Loucy (cell line): ENCODE results near the gene CARD19.

Experiments used
- H2AFZ ChIP-seq: fragments of 200-600 bp; sonication (generic); 2 replicates; pipeline ENCODE4 v1.6.0; 2016; ENCODE audit warnings: antibody characterized with exemption, mild to moderate bottlenecking, low read length, moderate library complexity
- H3F3A ChIP-seq: fragments of 200-600 bp; 2 replicates; pipeline ENCODE4 v1.6.0; 2016; ENCODE audit warnings: antibody characterized with exemption, low read depth, mild to moderate bottlenecking
- H3K27me3 ChIP-seq: fragments of 200-600 bp; sonication (generic); 2 replicates; pipeline ENCODE4 v1.6.1; 2014; ENCODE audit warnings: low read length, mild to moderate bottlenecking; ENCODE audit not compliant: insufficient read depth, poor library complexity, severe bottlenecking
- H3K36me3 ChIP-seq: fragments of 200-600 bp; sonication (generic); 2 replicates; pipeline ENCODE4 v1.6.1; 2016; ENCODE audit warnings: low read length; ENCODE audit not compliant: insufficient read depth
- H3K4me1 ChIP-seq: fragments of 200-600 bp; sonication (generic); 2 replicates; pipeline ENCODE4 v1.5.1; 2014; ENCODE audit warnings: low read length, mild to moderate bottlenecking; ENCODE audit not compliant: insufficient read depth, poor library complexity, severe bottlenecking
- H3K4me2 ChIP-seq: fragments of 200-600 bp; sonication (generic); 2 replicates; pipeline ENCODE4 v1.6.0; 2014; ENCODE audit warnings: antibody characterized with exemption, low read length, low read depth, mild to moderate bottlenecking; ENCODE audit not compliant: poor library complexity, severe bottlenecking
- H3K4me3 ChIP-seq: fragments of 200-600 bp; sonication (generic); 2 replicates; pipeline ENCODE4 v1.5.1; 2014; ENCODE audit warnings: low read length, mild to moderate bottlenecking, mixed read lengths; ENCODE audit not compliant: poor library complexity, severe bottlenecking
- H3K79me2 ChIP-seq: fragments of 200-600 bp; sonication (generic); 2 replicates; pipeline ENCODE4 v1.6.1; 2014; ENCODE audit warnings: low read length; ENCODE audit not compliant: insufficient read depth
- H3K9ac ChIP-seq: fragments of 200-600 bp; sonication (generic); 2 replicates; pipeline ENCODE4 v1.6.0; 2014; ENCODE audit warnings: mild to moderate bottlenecking, low read depth, low read length, moderate library complexity; ENCODE audit not compliant: poor library complexity, severe bottlenecking
- H3K9me2 ChIP-seq: fragments of 200-600 bp; sonication (generic); replicated peaks from 2 replicates; pipeline ENCODE4 v1.6.1; 2016; ENCODE audit warnings: low read depth, low read length, mixed read lengths
- H3K9me3 ChIP-seq: fragments of 200-600 bp; sonication (generic); 2 replicates; pipeline ENCODE4 v1.6.1; 2014; ENCODE audit warnings: mild to moderate bottlenecking, antibody characterized with exemption, low read length, low read depth; ENCODE audit not compliant: insufficient read depth
- H4K20me1 ChIP-seq: fragments of 200-600 bp; sonication (generic); 2 replicates; pipeline ENCODE4 v1.6.0; 2014; ENCODE audit warnings: antibody characterized with exemption, low read length, mild to moderate bottlenecking; ENCODE audit not compliant: insufficient read depth, poor library complexity, severe bottlenecking
- EZH2phosphoT487 ChIP-seq: fragments of 200-600 bp; IDR thresholded peaks from 2 replicates; pipeline ENCODE4 v1.6.1; 2018; ENCODE audit warnings: antibody characterized with exemption, mild to moderate bottlenecking, moderate library complexity, borderline replicate concordance
- TF ChIP-seq, protein P1 (sequence below): fragments of 200-600 bp; sonication (generic); conservative IDR thresholded peaks from 2 replicates; pipeline ENCODE4 v1.5.1; 2014; ENCODE audit warnings: mild to moderate bottlenecking, antibody characterized with exemption, low read length

The CARD19 gene

DNA sequence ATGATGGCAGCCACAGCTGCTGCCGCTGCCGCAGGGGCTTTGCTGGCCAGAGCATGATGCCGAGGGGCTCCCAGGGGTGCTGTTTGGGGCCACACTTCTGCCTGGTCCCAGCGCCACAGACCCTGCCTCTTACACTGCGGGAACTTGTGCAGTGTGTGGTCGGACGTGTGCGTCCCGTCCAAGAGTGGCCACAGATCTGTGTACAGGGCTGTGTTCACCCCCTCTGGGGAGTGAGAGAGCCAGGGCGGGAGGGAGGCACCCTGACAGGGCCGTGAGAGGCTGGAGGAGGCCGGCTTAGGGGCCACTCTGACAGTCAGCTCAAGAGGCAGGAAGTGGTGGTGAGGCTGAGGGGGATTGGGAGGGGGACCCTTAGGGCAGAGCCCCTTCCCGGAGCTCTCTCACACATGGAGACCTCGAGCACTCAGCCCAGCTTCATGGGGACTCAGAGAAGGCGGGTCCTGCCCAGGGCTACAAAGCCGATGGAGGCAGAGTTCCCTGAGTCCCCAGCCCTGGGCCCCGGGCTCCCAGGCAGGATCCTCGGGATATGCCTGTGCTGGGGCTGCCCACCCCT, 13.1 kb upstream of the CARD19 start:
- no peaks in the 10 kb centered on the region for H3K79me2 ChIP-seq
- peak overlapping the region; percentile 70 for H3K9ac ChIP-seq
- H3K4me3 ChIP-seq, result peak overlapping the region; percentile 34
- H3K4me2 ChIP-seq, result peak overlapping the region; percentile 72
- H3K9me3 ChIP-seq, result no peaks in the 10 kb centered on the region
- peaks cover 34% of the 10 kb centered on the region for H3K4me1 ChIP-seq
- H3F3A ChIP-seq, result no peaks in the 10 kb centered on the region
- TF ChIP-seq, protein P1, sequence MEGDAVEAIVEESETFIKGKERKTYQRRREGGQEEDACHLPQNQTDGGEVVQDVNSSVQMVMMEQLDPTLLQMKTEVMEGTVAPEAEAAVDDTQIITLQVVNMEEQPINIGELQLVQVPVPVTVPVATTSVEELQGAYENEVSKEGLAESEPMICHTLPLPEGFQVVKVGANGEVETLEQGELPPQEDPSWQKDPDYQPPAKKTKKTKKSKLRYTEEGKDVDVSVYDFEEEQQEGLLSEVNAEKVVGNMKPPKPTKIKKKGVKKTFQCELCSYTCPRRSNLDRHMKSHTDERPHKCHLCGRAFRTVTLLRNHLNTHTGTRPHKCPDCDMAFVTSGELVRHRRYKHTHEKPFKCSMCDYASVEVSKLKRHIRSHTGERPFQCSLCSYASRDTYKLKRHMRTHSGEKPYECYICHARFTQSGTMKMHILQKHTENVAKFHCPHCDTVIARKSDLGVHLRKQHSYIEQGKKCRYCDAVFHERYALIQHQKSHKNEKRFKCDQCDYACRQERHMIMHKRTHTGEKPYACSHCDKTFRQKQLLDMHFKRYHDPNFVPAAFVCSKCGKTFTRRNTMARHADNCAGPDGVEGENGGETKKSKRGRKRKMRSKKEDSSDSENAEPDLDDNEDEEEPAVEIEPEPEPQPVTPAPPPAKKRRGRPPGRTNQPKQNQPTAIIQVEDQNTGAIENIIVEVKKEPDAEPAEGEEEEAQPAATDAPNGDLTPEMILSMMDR, result no peak
- TF ChIP-seq EZH2phosphoT487, result no peak
- no peaks in the 10 kb centered on the region for H3K27me3 ChIP-seq
- H4K20me1 ChIP-seq, result no peaks in the 10 kb centered on the region
- H3K36me3 ChIP-seq, result no peaks in the 10 kb centered on the region
- H2AFZ ChIP-seq, result peak overlapping the region; percentile 81
- no peaks in the 10 kb centered on the region for H3K9me2 ChIP-seq

DNA sequence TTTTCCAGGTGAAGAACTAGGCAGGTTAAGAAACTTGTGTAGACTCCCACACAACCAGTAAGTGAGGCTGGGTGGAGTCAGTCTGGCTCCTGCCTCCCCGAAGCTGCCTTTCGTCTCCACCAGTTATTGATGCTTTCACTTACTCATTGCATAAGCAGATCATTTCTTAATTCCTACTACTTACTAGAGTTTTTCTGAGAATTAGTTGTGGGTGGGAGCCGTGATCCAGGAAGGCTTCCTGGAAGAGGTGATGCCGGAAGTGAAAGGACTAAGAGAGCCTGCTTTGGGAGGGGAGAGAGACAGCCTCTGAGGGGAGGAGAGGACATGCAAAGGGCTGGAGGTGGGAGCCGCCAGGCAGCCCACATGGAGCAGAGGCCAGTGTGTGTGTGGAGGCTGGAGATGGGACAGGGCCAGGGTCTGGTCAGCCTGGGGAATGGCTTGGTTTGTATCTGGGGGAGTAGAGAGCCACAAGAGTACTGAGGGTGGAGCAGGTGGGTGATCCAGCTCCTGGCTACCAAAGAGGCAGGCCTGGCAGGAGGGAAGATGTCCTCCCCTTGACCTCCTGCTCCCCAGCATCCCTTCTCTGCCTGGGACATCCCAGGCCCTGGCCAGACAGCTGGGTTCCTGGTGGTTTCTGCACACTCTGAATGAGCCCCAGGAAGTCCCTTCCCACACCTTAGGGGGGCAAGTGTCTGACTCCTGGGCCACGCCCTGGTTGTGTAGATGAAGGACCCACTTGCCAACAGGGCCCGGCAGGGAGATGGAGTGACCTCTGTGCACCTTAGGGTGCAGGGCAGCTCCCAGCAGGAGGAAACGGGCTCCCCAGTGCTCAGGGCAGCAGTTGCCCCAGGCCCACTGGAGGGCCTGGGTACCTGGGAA, 12.2 kb upstream of the CARD19 start:
- Histone ChIP-seq H3K4me2 (peak overlapping the region; percentile 72), H3K27me3 (no peaks in the 10 kb centered on the region), H2AFZ (peak overlapping the region; percentile 81), H3K9me2 (no peaks in the 10 kb centered on the region), H3K79me2 (no peaks in the 10 kb centered on the region), H3K4me3 (peak overlapping the region; percentile 34), H3F3A (no peaks in the 10 kb centered on the region), H3K9me3 (no peaks in the 10 kb centered on the region), H4K20me1 (no peaks in the 10 kb centered on the region), H3K36me3 (no peaks in the 10 kb centered on the region), H3K4me1 (peaks cover 34% of the 10 kb centered on the region), H3K9ac (peak overlapping the region; percentile 70)
- no peak for TF ChIP-seq EZH2phosphoT487
- TF ChIP-seq, protein P1, result no peak

DNA sequence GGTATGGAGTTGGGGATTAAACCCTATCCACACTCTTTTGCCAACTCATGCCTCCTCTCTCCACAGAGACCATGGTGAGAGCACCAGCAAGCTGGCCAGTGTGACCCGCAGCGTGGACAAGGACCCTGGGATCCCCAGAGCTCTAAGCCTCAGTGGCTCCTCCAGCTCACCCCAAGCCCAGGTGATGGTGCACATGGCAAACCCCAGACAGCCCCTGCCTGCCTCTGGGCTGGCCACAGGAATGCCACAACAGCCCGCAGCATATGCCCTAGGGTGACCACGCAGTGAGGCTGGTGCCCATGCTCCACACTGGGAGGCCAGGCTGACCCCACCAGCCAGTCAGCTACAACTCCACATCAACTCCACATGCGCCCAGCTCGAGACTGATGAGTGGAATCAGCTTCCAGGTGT, 11.5 kb upstream of the CARD19 start:
- H4K20me1 ChIP-seq, result no peaks in the 10 kb centered on the region
- no peaks in the 10 kb centered on the region for H3K79me2 ChIP-seq
- no peak overlapping the region for H2AFZ ChIP-seq
- TF ChIP-seq, protein P1, result no peak
- no peak for TF ChIP-seq EZH2phosphoT487
- peaks cover 30% of the 10 kb centered on the region for H3K4me1 ChIP-seq
- no peaks in the 10 kb centered on the region for H3K36me3 ChIP-seq
- H3K9ac ChIP-seq, result peak overlapping the region; percentile 70
- H3K9me3 ChIP-seq, result no peaks in the 10 kb centered on the region
- H3K27me3 ChIP-seq, result no peaks in the 10 kb centered on the region
- no peaks in the 10 kb centered on the region for H3F3A ChIP-seq
- no peaks in the 10 kb centered on the region for H3K9me2 ChIP-seq
- H3K4me3 ChIP-seq, result no peak overlapping the region
- no peak overlapping the region for H3K4me2 ChIP-seq
